Activated CD4-positive, alpha-beta T cell treated with anti-CD3 and anti-CD28 coated beads, Interleukin-2, amount 50 U/mL, for 48 hours (primary cell): ENCODE results near the gene LAMA1.
"Not testable (repeated sequence)": the region's sequence is repeated elsewhere in the genome, so short reads cannot be mapped to it uniquely, and the experiment has no call there.

Experiments used
- DNase-seq, 2 experiments: peaks; one replicate each; pipeline ENCODE4 v3.0.0-alpha.2; 2020

Gene LAMA1

GRCh38 chr18:7117390-7118355 is at the start of gene LAMA1:
TSS of gene LAMA1 (minus strand) at chr18:7117797. CDS start at chr18:7117720, 77 bp downstream.
- DNase-seq: no peak

DNA sequence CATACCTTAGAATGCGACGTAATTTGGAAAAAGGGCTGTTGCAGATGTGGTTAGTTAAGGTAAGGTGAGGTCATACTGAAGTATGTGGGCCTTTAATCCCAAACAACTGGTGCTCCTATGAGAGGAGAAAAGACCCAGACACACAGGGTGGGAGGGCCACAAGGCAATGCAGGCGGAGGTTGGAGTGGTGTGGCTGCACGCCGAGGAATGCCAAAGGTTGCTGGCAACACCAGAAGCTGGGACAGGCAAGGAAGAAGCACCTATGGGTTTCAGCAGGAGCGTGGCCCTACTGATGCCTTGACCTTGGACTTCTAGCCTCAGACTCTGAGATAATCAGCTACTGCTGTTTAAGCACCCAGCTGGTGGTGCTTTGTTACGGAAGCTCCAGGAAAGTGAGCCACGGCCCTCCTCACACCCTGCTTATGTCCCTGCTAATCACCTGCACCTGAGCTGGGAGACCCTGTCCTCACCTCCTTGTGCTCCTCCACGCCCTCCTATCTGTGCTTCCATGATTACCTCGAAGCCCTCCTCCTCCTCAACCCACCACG is 48.3 kb upstream of the LAMA1 start:
- no peak for DNase-seq

DNA sequence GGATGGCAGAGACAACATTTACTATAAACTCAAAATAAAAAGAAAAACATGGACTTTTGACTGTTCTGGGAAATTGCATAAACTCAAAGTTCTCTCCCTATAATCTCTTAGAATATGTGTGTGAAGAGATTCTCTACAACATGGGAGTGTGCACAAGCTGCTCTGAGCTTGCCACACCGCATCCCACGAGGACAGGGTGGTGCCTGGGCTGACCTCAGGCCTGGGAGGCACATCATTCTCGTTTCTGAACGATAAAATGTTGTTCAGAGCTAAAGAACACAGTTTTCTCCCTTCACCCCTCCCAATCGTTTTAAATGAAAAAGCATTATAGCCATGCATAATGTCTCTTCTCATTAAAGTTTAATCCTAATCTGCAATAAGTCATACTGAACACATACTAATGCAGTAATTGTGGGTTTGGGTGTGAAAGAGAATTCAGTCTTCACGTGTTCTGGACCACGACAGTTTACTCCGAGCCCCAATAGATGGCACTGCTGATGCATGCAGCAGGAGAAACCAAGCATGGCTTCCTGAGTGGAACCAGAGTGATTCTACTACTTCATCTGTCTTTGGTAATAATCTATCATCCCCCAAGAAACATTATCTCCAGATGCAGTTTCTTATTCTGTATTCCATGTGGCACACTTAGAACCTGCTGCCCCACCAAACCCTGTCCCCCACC is 46.9 kb upstream of the LAMA1 start:
- DNase-seq: no peak

GRCh38 chr18:7158216-7158615 is 40.6 kb upstream of the LAMA1 start:
- DNase-seq: no peak

DNA sequence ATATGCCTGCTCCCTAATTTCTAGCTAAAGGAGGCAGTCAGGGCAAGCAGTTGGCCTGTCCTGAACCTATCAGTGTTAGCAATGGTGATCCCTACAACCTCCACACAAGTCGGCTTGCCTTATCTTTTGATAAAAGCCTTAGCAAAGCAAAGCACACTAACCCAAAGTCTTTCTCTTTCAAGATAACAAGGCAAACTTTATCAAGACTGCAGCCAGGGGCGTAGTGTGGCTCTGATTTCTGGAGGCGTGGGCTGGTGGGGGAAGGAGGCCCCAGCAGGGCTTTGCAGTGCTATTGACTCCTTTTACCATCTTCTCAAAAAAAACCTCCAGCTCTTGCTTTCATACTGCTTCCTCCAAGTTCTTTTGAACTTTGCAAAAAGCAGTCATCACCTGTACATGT is 40.2 kb upstream of the LAMA1 start:
- DNase-seq: no peak

DNA sequence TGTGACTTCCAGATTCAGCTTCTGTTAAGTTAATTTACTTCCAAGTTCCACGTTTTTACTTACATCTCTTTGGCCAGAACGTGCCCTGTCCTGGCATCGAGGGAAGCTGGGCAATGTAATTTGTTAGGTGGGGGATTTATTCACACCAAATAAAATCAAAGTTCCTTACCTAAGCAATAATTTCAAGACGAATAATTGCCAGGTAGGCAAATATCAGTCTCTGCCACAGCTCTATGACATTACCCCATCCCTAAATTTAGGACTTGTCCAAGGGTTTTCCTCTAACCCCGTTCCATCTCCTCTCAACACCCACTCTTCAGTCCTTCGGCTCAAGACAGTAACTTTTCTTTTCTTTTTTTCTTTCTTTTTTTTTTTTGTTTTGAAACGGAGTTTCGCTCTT is 38.3 kb upstream of the LAMA1 start:
- DNase-seq: no peak

- DNase-seq: no peak
Observed at GRCh38 chr18:7155092-7155491, 37.5 kb upstream of the LAMA1 start.

DNA sequence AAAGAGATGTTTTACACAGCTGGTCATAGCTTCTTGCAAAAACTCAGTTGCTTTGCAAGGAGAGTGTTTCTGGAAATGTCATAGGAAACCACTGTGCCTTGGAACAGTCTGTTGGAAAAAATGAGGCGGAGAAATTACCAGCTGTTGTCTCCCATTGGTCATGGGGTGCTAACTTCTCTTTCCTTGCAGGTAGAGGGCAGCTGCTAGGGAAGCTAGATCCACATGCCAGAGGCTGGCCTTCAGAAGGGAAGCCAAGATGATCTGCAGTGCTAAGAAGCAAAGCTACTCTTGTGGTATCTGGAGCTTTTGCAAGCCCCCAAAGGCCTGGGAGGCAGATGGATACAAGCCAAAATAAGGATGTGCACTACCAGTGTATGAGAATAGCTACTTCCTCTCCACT is 34.8 kb upstream of the LAMA1 start:
- no peak for DNase-seq

- DNase-seq: no peak
Observed at GRCh38 chr18:7147399-7147798, 29.8 kb upstream of the LAMA1 start.

DNA sequence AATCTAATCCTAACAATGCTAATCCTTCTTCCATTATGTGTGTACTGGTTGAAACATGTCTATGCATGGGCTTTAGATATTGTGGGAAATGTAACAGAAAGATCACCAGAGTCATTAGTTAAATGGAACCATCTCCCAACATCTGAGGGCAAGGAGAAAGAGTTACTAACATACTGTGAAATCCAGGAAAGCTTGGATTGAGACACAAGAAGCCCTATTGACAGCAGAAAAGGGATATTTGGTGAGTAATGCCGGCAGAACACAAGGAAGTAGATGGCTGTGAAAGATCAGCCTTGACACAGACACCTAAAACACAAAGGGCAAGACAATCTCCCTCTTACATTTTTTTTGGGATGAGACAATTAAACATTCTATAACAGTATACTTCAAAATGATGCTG is 28.5 kb upstream of the LAMA1 start:
- no peak for DNase-seq

GRCh38 chr18:7144921-7145320 is 27.3 kb upstream of the LAMA1 start:
- not testable (repeated sequence) for DNase-seq

- DNase-seq: no peak
Observed at GRCh38 chr18:7141287-7141686, 23.7 kb upstream of the LAMA1 start.

DNA sequence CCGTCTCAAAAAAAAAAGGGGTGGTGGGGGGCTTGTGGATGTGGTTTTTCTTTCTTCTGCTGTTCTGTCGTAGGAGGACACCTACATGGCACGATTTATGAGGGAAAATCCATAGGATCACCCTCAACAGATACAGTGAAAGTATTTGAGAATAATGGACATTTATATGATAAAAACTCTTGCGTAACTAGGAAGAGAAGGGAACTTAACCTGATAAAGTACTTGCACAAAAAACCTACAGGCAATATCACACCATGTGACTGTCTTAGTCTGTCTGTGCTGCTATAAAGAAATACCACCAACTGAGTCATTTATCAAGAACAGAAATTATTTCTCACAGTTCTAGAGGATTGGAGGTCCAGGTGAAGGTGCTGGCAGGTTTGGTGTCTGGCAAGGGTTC is 21.8 kb upstream of the LAMA1 start:
- no peak for DNase-seq

DNA sequence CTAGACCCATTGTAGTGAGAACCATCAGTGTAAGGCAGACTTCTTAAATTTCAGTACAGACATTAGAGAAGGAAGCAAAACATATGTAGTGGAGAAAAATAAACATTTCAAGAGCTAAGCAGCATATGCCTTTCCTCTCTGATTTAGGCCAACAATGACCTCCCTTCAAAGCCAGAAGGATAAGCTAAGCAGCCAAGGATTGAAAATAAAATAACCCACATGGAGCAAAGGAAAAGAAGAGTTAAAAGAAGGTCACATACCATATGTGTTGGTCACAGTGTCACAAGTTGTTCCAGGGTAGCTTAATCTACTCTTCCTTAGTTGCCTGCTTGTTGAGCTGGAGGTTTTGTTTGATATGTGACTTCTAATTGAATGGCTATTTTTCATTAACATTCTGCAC is 15.6 kb upstream of the LAMA1 start:
- no peak for DNase-seq

- no peak for DNase-seq
Observed at GRCh38 chr18:7132356-7133150, 15.0 kb upstream of the LAMA1 start.

GRCh38 chr18:7122376-7122775 is 4.8 kb upstream of the LAMA1 start:
- DNase-seq: no peak

- no peak for DNase-seq
Observed at GRCh38 chr18:7116792-7117389, 706 bp downstream of the LAMA1 start.

DNA sequence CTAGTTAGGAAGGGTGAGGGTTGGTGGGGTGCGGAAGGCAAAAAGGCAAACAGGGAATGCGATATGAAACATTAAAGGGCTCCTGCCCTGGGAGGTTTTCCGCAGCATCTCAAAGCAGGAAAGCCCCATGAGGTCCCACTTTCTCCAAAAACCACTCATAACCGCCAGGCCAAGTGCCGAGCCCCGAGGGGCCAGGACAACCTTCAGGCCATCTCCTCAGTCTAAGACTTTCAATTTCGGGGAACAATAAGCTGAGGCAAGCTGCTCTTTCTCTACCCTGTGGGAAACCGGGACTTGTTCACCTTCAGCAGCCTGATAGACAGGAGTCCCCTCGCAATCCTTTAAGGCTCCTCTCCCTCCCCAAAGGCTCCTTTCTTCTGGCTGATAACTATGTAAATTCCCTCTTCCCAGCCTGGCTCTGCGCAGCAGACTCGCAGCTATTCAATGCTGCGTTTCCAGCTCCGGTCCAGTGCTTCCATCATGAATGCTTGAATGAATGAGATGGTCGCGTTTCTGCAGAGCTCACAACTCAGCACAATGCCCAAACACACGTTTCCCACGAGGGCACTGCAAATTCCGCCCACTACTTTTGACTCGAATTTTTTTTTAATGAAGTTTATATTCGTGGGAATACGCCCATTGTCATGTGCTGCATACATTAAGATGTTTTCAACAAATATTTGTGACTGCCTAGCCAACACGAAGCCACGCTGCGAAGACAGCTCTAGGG is 1.4 kb downstream of the LAMA1 start:
- DNase-seq: no peak

DNA sequence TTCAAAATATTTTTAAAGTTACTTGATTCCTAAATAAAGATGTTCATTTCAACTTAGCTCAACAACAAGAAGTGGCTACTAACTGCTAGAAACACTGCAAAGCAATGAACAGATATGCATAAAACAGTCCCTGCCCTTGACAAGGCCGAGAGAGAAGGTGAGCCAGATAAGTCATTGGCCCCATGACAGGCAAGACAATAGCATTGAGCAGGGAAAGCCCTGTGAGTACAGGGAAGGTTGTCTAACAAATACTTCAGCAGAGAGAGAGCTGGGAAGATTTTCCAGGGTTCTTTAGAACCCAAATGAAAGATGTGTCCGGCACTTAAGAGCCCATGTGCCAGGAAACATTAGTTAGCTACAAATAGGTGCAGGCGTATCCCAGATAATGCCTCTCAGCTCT is 4.7 kb downstream of the LAMA1 start:
- no peak for DNase-seq

DNA sequence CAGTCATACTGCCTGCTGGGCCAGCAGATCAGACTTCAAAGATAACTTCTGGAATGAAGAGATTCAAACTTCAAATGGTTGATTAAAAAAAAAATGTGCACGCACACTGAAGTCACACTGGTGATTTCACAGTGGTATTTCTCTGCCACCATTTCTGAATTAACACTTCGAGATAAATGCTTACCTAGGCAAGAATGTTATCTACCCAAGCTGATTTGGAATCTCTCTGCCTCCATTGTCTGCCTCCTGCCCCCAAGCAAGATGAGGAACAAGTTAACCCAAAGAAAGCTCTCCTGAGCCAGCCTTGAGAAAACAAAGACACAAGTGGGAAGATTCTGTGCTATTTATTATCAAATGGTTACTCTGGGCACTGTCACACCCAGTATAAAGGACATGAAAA is 6.5 kb downstream of the LAMA1 start:
- no peak for DNase-seq

DNA sequence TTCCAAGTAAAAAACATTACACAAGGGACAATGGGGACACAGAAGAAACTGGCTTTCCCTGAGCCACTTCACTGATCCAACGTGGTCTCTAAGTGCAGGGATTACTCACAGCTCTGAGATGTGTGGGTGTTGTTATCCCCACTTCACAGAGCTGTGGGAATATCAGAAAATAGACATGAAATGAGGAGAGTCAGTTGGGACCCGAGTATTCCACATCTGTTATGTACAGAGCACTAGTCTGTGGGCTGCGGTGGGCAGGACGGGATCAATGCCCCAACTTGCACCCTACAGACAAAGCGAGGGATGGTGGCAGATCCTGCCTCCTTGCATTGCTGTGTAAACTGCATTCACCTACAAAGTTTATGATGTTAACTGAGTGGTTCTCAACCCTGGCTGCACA is 11.7 kb downstream of the LAMA1 start:
- no peak for DNase-seq

DNA sequence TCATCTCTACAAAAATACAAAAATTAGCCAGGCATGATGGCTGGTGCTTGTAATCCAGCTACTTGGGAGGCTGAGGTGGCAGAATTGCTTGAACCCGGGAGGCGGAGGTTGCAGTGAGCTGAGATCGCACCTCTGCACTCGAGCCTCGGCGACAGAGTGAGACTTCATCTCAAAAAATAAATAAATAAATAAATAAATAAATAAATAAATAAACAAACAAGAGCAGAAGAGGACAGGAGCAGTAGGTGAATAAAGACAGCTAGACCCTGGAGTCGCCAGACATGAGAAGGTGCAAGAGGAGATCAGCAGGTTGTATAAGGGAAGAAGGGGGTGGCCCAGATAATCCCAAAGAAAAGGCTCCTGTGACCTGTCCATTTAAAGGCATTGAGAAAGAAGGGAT is 12.3 kb downstream of the LAMA1 start:
- no peak for DNase-seq
